Gastrocnemius medialis (tissue), 4 donors: Measurements from ENCODE around the gene PHOSPHO2. TPM values are rescaled to one million over a fixed set of nuclear protein-coding genes. Genes with fewer than 3 reads are reported as not detected.

Experiments used
- total RNA-seq, 4 donors: library from RNA; depleted of rRNA; stranded (reverse); fragments of >200 nt; gene quantifications; one replicate each; pipeline versions ENCODE4 v1.1.0 to v1.2.3, GENCODE V29; 2016

Gene PHOSPHO2
- total RNA-seq, 4 donors from 2014 or later, result 2.0 to 9.4 (median 2.9) TPM

Other genes starting within 250 kb of the PHOSPHO2 start
- 10 to 100 TPM in 1 of 4 donors, 1 to 10 TPM in 3; 4.5 to 17.8 (median 8.0) TPM for gene BBS5, start 215.0 kb upstream of the PHOSPHO2 start, total RNA-seq
- 1,000 to 10,000 TPM; 2,008 to 3,010 (median 2,782) TPM for gene KLHL41, start 184.8 kb upstream of the PHOSPHO2 start, total RNA-seq
- 10 to 100 TPM in 3 of 4 donors, 1 to 10 TPM in 1; 9.7 to 27.4 (median 12.9) TPM for gene FASTKD1, start 120.6 kb upstream of the PHOSPHO2 start, total RNA-seq
- gene PPIG, start 110.1 kb upstream of the PHOSPHO2 start, total RNA-seq, result 10 to 100 TPM; 27.7 to 40.5 (median 29.3) TPM
- not detected for gene CFAP210, start 64 bp upstream of the PHOSPHO2 start, total RNA-seq
- 10 to 100 TPM in 1 of 4 donors, 1 to 10 TPM in 3; 4.2 to 11.5 (median 5.2) TPM for gene KLHL23, start 39.4 kb downstream of the PHOSPHO2 start, total RNA-seq
- 10 to 100 TPM; 35.5 to 36.7 (median 36.1) TPM for gene SSB, start 104.4 kb downstream of the PHOSPHO2 start, total RNA-seq
- gene METTL5, start 130.4 kb downstream of the PHOSPHO2 start, total RNA-seq, result 10 to 100 TPM; 24.8 to 63.7 (median 40.9) TPM
- gene UBR3, start 133.0 kb downstream of the PHOSPHO2 start, total RNA-seq, result 100 to 1,000 TPM; 178 to 247 (median 187) TPM